ENCODE data around the gene PLCB1.

PLCB1 gene

DNA sequence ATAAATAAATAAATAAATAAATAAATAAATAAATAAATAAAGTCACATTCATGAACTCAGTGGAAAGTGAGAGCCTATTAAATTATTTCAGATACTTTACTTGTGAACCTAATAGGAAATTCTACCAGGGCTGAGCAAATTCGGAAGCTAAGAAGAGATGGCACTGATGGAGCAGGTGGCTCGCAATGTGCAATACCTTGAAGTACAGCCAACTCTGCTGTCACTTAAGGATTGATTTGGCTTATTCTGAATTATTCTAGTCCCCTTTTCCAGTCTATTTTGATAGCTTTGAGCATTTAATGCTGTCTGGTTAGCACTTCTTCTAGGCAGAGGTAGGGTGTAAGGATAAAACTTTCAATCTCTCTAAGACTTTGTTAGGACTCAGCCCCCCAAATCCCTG is 541.0 kb downstream of the PLCB1 start:
- DNase-seq: no peak

DNA sequence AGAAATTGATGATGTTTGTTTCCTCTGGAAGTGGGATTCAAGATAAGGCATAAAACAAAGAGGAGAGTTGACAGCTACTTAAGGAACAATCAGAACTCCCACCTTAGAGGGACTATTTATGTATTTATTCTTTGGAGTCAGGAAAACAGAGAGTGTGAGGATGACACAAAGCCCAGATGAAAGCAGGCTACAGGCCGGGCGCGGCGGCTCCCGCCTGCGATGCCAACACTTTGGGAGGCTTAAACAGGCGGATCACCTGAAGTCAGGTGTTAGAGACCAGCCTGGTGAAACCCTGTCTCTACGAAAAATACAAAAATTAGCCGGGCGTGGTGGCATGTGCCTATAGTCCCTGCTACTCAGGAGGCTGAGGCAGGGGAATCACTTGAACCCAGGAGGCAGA is 543.8 kb downstream of the PLCB1 start:
- no peak for DNase-seq

DNA sequence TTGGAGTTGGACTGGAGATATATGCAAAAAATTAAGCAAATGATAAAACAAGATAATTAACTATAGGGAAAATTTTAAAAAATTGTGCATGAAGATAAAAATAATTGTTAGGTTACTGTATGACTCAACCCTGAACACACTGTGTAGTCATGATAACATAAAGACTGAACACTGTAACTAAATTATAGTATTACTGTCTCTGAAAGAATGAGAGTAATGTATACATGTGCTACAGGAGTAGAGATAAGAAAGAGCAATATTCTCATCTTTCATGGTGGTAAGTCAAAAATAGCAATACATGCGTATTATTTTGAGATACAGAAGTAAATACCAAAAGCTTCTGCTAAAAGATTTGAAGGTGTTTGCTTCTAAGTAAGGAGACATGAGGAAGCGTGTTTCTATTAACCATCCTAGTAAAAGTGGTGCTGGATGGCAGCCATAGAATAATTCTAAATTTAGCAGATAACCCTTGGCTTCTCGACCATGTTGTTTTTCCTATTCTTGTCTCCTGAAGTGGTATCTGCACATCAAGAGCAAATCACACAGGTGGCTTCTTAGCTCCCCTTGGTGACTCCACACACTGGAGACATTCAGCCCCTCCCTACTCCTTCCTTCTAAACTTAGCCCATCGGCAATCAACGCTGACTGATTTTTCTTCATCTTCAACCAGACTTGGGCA is 546.2 kb downstream of the PLCB1 start:
- no peak for DNase-seq

DNA sequence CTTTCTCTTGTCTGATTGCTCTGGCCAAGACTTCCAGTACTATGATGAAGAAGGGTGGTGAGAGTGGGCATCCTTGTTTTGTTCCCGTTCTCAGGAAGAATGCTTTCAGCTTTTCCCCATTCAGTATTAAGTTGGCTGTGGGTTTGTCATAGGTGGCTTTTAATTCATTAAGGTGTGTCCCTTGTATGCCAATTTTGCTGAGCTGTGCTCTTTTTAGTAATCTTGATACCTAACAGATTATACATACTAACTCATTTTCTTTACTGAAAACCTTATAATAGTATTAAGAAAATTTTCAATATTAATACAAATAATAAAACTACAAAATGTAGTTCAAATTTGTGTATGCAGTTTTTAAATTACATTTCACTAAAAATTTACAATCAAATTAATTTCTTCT is 557.3 kb downstream of the PLCB1 start:
- no peak for DNase-seq

DNA sequence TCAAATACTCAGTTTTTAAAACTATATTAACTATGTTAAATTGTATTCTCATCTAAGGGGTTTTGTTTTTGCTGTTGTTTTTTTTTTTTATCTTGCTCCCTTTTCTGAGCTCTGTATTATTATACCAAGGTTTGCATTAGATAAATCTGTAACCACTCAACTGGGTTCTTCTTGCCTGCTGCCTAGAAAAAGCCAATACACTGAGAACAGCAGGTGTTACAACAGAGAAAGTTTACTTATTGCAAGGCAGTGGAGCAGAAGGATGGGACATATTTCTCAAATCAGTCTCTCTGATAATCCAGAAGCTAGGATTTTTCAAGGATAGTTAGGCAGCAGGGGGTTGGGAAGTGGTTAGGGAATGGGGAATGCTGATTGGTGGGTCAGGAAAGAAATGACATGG is 558.0 kb downstream of the PLCB1 start:
- no peak for DNase-seq

DNA sequence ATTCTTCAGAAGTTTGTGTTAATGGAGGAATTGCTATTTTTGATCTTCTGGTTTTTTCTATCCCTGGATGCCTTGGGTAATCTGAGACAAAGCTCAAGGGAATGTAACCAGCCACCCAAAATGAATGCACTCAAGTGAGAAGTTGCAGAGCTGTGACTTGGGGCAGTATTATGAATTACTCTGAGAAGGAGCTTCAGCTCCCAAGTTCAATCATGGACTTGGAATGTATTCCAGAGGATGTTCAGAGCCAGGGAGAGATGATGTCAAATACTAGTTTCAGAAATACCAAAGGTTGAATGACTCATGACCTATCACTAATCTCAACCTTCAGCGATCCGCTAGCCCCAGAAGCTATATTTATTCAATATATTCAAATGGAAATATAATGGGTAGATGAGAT is 561.6 kb downstream of the PLCB1 start:
- DNase-seq: no peak

DNA sequence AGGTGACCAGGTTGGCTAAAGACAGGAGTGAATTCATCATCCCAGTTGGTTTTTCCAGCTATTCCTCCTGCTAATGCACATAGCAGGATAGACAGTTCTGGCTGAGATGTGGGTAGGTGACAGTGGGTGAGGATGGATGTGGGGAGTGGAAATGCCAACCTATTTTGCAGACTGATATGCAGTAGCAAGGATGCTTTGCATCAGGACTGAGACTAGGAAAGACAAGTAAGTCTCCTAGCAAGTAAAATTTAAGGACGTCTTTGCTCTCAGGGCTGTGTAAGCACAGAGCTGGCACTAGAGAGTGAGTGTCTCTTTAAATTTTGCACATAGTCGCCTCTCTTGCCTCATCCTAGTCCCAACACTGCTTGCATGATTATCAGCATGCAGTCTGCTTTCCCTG is 568.7 kb downstream of the PLCB1 start:
- no peak for DNase-seq

DNA sequence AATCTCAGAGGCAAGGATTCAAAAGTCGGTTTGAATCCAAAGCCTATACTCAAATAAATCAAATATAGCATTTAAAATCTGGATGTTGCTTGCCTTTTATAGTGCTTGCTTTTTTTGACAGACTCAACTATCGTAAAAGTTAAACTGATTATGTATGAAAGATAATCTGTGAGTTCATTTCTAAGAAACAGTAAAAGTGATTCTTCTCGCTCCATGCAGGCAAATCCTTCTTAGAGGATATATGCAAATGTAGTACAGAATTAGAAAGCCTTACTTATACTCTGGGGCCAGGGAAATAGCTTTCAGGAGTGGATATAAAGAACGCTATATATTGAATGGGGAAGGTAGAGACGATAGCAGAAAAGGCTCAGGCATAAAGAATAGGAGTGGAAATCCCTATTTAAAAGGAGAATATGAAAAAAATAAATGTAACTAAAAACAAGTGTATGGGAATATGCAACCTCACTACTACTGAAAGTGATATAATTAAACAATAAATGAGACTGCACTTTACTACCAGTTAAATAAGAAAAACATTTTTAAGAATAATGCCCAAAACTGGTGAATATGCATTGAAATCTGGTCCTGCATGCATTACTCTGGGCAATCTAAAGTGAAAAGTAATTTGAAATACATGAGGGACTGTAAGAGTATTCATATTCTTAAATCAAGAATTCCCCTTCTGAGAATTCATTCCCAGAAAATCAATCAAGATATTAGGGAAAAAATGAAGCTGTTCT is 575.1 kb downstream of the PLCB1 start:
- no peak for DNase-seq

DNA sequence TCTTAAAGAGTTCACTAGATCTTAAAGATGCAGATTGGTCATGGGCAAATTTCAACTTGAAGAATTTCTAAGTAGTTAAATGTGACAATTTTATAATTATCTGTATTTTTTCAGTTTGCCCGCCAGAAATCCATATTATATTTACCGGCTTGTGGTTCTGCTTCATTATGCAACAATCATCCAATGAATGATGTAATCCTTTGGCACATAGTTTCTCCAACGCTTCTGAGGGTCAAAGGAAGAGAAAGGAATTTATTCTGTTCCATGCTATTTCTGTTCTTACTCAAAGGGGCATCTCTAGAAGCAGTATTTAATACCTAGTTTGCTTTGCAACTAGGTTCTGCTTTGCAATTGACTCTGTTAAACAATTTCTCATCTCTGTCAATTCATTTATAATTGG is 577.6 kb downstream of the PLCB1 start:
- DNase-seq: no peak

DNA sequence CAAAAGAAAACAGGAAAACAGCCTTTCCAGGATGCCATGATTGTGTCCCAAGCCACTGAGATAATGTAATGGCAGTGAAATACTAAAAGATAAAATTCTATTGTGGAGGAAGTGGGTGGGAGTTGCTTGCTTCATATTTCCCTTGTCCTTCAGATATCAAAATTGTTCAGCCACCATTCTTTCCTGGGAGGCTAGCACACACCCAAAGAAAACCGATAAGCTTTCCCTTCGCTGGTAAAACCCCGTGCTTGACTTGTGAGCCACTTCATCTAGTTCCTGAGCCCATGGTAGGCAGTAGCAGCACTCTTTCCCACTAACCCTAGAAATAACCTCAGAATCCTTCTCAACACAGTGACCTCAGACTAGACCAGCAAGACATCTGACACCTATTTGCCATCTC is 579.4 kb downstream of the PLCB1 start:
- no peak for DNase-seq

DNA sequence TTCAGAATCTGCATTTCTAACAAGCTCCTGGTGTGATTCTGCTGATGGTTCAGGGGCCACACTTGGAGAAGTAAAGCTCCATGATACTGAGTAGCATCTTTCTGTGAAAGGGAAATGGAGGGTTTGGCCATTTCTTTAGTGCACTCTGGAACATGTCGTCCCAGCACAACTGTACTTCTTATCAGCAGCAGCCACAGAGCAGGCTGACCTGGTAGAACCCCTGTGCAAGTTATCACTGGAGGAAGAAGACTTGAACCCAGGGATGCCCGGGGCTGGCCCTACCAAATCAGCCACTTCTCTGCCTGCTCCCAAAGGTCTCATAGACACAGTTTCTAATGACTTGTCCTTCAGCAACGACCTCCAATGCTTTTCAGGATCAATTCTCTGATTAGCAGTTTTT is 582.1 kb downstream of the PLCB1 start:
- no peak for DNase-seq

DNA sequence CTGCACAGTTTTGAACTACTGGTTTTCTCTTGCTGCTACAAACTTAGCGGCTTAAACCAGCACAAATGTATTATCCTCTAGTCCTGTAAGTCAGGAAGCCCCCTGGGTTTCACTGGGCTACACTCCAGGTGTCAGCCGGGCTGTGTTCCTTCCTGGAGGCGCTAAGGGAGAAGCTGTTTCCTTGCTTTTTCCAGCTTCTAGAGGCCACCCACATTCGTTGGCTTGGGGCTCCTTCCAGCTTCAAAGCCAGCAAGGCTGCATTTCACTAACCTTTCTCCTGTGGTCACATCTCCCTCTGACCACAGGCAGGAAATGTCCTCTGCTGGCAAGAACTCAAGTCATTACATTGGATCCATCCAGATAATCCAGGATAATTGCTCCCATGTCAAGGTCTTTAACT is 586.2 kb downstream of the PLCB1 start:
- DNase-seq: no peak

DNA sequence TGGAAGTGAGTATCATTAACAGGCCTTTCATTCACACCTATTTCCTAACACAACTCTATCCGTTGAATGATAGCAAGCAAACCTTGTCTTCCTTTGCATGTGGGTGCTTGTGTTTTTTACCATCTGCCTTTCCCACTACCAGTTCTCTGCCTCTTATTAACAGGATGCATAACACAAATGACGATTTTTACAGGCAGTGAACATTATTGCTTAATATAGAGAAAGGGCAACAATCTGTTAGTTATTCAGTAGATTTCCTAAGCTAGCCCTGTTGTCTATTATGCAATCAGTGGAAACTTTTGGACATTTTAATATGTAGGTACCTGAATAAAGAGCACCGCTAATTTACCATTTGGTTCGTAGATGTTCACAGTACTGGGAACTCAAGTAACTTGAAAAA is 588.0 kb downstream of the PLCB1 start:
- no peak for DNase-seq

DNA sequence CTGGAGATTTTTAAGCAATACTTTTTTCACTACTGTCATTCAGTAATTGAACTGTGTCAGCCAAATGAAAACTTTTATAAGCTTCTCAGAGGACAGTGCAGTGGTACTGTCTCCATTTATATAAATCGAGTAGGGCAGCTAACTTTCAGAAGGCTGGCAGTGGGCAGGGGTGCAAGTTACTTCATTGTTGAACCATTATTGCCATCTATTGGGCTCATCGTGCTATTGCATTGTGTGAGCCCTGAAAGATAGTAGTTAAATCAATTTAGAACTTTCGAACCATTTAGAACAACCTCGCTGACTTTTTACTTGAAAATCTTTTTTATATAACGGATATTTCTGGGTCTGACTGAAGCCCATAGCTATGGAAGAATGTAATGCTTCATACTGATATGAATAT is 589.0 kb downstream of the PLCB1 start:
- DNase-seq: peak; percentile 3

DNA sequence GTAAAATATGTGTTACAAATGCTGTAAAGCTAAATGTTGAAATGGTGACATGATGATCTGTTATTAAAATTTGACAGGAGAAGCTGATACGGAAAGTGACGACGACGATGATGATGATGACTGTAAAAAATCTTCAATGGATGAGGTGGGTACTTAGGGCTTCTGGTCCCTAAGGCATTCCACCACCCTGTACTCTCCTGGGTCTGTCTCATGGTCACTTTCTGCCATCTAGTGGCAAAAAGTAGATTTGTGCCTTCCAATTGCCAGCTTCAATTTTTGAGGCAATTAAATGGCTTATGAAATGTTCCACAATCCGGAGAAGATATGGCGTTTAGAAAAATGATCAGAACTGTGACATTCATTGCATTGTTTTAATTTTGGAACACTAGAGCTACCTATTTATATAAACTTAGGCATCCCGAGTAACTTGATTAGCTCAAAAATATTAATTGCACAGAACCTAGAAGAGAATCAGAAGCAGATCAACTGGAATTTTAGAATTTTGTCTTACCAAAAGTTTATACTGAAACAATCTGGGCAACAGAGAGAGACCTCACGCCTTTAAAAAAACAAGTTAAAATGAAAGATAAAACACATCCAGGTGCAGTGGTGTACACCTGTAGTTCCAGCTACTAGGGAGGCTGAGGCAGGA is 590.3 kb downstream of the PLCB1 start:
- DNase-seq: no peak

DNA sequence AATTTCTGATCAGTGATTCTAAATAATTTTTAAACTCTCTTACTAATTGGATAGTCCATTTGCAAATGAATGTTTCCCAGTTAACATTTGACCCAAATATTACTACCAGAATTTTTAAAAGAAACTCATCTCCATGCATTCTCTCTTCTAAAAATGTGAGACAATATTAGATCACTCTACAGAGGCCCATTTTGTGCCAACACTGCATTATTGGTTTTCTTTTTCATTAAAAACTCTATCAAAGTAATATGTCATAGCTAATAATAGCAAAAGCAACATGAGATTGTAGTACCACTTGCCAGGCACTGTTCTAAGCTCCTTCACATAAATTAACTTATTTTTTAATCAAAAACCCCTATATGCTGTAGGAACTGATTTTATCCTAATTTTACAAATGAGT is 591.2 kb downstream of the PLCB1 start:
- no peak for DNase-seq

DNA sequence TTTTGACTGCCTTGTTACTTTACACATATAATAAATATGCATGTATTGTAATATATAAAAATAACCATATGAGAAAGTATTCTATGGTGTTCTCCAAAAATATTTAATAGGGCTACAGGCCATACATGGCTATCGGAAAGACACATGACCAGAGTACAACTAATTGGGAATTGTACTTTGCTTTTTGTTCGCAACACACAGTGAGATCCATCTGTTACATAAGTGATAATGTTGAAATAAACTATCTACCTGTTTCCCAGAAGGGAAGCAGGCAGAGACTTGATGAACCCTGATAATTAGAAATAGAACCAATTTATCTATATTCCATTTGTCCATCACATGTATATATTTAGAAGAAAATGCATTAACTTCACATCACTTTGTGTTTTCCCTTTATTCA is 592.8 kb downstream of the PLCB1 start:
- no peak for DNase-seq

DNA sequence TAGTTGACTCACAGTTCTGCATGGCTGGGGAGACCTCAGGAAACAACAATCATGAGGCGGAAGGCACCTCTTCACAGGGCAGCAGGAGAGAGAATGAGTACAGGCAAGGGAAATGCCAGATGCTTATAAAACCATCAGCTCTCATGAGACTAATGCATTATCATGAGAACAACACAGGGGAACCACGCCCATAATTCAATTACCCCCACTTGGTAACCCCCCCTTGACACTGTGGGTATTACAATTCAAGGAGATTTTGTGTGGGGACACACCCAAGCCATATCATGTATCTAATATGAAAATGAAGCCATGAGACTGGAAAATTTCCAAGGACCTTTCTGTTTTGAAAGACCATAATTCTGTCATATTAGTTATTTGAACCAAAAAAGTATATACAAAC is 594.4 kb downstream of the PLCB1 start:
- DNase-seq: no peak

DNA sequence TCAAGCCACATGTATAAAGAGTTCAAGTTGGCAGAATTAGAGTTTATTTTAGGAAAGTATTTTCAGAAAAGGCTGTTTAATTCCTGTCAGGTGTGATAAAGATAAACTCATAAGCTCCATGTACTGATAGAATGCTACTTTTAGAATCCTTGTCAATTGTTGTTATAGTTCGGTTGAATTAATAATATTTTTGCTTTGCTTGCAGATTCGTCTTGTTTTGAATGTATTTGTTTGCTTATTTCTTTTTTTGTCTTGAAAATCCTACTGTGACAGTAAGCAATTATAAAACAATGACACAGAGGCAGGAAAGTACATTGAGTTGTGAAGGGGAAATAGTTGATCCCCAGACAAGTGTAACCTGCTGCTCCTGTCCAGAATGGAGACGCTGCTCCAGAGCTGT is 602.9 kb downstream of the PLCB1 start:
- no peak for DNase-seq

DNA sequence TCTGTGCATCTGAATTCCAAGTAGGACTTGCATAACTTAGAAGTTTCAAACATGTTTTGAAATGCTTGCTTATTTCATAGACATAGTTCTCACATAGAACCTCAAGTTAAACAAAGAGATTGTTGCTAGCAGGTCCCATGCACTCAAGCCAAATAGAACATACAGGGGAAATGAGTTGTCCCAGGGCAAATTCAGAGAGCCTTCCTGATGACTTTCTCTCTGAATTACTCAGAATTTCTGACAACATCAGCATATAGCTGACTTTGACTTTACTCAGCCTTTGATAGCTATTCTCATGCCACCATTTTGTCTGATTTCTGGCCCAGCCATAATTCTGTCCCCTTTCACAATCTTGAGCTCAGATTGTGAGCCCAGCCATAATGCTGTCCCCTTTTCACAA is 603.6 kb downstream of the PLCB1 start:
- DNase-seq: no peak

DNA sequence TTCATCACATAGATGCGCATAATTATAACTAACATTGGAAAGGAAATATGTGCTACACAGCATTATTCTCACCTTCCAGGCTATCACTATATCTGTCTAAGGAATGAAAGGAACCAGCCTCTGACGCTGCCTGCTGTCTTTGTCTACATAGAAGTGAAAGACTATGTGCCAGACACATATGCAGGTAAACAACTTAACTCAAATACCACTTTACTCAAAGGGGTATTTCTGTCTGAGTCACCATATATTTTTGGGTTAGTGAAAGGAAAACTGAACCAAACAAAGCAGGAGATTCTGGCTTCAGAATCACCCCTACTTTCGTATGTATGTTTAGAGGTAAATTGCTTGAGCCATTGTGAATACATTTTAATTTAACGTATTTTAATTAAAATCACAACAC is 608.2 kb downstream of the PLCB1 start:
- DNase-seq: no peak

DNA sequence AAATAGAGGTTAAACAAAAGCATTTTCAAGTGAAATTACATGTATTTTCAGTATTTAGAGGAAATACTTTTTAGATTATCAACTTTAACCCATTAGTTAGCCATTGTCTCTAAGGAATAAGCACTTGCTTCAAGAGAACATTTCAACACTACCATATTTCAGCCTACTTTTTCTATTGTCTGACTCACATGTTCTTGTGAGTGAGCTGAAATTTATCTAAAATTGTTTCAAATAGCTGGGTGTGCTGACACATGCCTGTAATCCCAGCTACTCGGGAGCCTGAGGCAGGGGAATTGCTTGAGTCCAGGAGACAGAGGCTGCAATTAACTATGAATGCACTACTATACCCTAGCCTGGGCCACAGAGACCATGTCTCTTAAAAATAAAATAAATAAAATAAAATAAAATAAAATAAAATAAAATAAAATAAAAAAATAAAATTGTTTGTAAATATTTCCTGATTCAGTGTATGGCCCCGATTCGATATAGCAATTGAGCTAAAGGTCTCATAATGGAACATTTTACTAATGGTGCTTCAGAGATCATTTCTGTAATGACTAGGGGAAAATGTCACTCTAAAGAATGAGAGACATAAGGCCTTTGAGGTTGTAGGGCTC is 612.3 kb downstream of the PLCB1 start:
- no peak for DNase-seq

DNA sequence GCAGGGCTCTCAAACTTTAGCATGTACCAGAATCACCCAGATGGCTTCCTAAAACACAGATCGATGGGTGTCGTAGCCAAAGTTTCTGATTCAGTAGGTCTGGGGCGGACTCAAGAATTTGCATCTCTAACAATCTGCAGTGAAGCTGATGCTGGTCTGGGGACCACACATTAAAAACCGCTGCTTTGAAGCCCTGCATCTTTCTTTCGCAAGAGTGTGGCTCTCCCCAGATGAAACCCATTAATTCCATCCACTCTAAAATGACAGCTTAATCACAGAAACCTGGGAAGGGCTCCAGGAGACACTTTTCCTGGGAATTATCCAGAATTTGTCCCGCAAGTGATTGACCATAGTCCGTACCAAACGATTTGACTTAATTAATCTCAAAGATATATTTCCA is 617.0 kb downstream of the PLCB1 start:
- DNase-seq: no peak

DNA sequence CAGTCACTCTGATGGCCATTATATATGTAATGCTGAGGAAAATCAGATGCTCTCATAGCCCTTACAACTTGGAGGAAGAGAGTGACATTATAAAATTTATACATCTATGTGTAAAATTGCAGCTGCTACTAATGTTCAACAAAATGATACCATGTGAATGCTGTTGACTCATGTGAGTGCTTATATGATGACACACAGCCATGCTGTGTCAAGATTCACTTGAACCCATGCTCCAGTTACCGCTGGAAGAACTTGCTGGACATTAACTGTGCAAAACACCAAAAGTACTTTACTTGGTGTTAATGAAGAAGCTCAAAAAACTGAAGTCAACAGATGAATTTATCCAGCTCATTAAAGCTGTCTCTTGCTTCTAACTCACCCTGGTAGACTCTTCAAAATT is 617.9 kb downstream of the PLCB1 start:
- DNase-seq: no peak
